PC-3 (cell line): ENCODE data around the gene PRR30. TPM values are rescaled to one million over a fixed set of nuclear protein-coding genes. Genes with fewer than 3 reads are reported as not detected.

Experiments used
- ATAC-seq: fragments of 200-7000 bp; cut with Tn5 transposase; 2 replicates; pipeline ENCODE4 v1.9.1; 2020; ENCODE audit warnings: mild to moderate bottlenecking, moderate library complexity
- BruUV-seq: library from RNA; stranded (reverse); fragments of 400-500 nt; replicated peaks from 2 replicates; lab custom pipeline; 2021; lab: Mats Ljungman, UMichigan
- CTCF ChIA-PET: fragments of 300-600 bp; sonication (Branson Sonifier 250); formaldehyde crosslinking; loops from one replicate; lab custom pipeline; 2022; ENCODE audit warnings: antibody characterized with exemption; lab: Charles Lee
- POLR2A ChIA-PET: fragments of 300-600 bp; sonication (Branson Sonifier 250); formaldehyde crosslinking; loops from one replicate; lab custom pipeline; 2022; ENCODE audit warnings: antibody characterized with exemption; ENCODE audit not compliant: unreplicated experiment; lab: Charles Lee
- DNase-seq: peaks from one replicate; pipeline ENCODE4 v3.0.0-alpha.2; 2015
- H2AFZ ChIP-seq: fragments of 300-600 bp; sonication (generic); 2 replicates; pipeline ENCODE4 v1.6.0; 2016; ENCODE audit warnings: antibody characterized with exemption, low read length
- H3F3A ChIP-seq: fragments of 300-600 bp; sonication (generic); one replicate; pipeline ENCODE4 v1.6.0; 2017; ENCODE audit warnings: antibody characterized with exemption, low read length, control low read depth, mild to moderate bottlenecking; ENCODE audit not compliant: unreplicated experiment
- H3K27ac ChIP-seq: fragments of 300-600 bp; sonication (generic); 2 replicates; pipeline ENCODE4 v1.5.1; 2016; ENCODE audit warnings: mild to moderate bottlenecking, low read length
- H3K27me3 ChIP-seq: fragments of 300-600 bp; sonication (generic); 2 replicates; pipeline ENCODE4 v1.6.1; 2016; ENCODE audit warnings: low read length, mixed read lengths
- H3K36me3 ChIP-seq: fragments of 300-600 bp; sonication (generic); 2 replicates; pipeline ENCODE4 v1.6.1; 2016; ENCODE audit warnings: low read depth, mixed run types, low read length, mixed read lengths
- H3K4me1 ChIP-seq: fragments of 300-600 bp; sonication (generic); 2 replicates; pipeline ENCODE4 v1.5.1; 2016; ENCODE audit warnings: low read length; ENCODE audit not compliant: insufficient read depth
- H3K4me2 ChIP-seq: fragments of 300-600 bp; sonication (generic); 2 replicates; pipeline ENCODE4 v1.6.0; 2016; ENCODE audit warnings: low read length
- H3K4me3 ChIP-seq: fragments of 300-600 bp; sonication (generic); 2 replicates; pipeline ENCODE4 v1.5.1; 2016; ENCODE audit warnings: mild to moderate bottlenecking, low read length, mixed read lengths
- H3K79me2 ChIP-seq: fragments of 300-600 bp; sonication (generic); 2 replicates; pipeline ENCODE4 v1.6.1; 2017; ENCODE audit warnings: low read length, mixed read lengths
- H3K9ac ChIP-seq: fragments of 300-600 bp; sonication (generic); 2 replicates; pipeline ENCODE4 v1.6.0; 2016; ENCODE audit warnings: mild to moderate bottlenecking, low read length
- H3K9me2 ChIP-seq: fragments of 300-600 bp; sonication (generic); replicated peaks from 2 replicates; pipeline ENCODE4 v1.6.1; 2016; ENCODE audit warnings: mixed run types, low read length, mixed read lengths
- H3K9me3 ChIP-seq: fragments of 300-600 bp; sonication (generic); 2 replicates; pipeline ENCODE4 v1.6.1; 2016; ENCODE audit warnings: low read length, mixed read lengths
- H4K20me1 ChIP-seq: fragments of 300-600 bp; sonication (generic); 2 replicates; pipeline ENCODE4 v1.6.1; 2016; ENCODE audit warnings: low read length, mixed read lengths
- EZH2 ChIP-seq: fragments of 300-600 bp; sonication (generic); IDR thresholded peaks from one replicate; pipeline ENCODE4 v1.6.1; 2017; ENCODE audit warnings: antibody characterized with exemption, mild to moderate bottlenecking, low read length; ENCODE audit not compliant: unreplicated experiment
- EZH2phosphoT487 ChIP-seq: fragments of 300-600 bp; sonication (generic); IDR thresholded peaks from 2 replicates; pipeline ENCODE4 v1.6.1; 2018; ENCODE audit warnings: mild to moderate bottlenecking, antibody characterized with exemption, low read length, borderline replicate concordance
- intact Hi-C: fragments of 100-400 bp; cut with micrococcal nuclease; formaldehyde crosslinking; loops from 2 replicates; pipeline ENCODE4 v1.9.0; 2023
- total RNA-seq: library from RNA; depleted of rRNA; stranded (reverse); fragments of >200 nt; gene quantifications from 2 replicates; pipeline ENCODE4 v1.2.3, GENCODE V29; 2014
- TF ChIP-seq, protein P1 (sequence below): fragments of 300-600 bp; sonication (generic); conservative IDR thresholded peaks from 2 replicates; pipeline ENCODE4 v1.5.1; 2017; ENCODE audit warnings: antibody characterized with exemption, low read depth, mild to moderate bottlenecking, low read length

Gene PRR30
- total RNA-seq, 1 experiment from 2014 or later = not detected

DNA sequence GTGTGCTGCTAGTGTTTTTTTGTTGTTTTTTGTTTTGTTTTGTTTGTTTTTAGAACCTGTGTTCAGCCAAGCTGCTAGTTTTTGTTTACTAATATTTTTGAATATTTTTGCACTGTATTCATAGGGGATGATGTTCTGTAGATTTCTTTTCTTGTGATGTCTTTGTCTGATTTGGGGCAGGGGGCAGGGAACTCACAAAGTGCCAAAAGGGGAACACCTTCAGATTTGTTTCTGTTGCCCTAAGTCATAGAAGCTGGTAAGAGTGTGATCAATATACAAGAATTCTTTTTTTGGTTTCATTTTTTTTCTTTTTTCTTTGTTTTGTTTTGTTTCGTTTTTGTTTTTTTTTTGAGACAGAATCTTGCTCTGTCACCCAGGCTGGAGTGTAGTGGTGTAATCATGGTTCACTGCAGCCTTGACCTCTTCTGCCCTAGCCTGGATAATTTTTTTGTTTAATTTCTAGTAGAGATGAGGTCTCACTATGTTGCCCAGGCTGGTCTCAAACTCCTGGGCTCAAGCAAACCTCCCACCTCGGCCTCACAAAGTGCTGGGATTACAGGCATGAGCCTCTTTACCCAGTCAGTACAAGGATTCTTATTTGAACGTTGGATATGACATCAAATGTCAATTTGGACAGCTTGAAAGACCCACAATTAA lies 40.3 kb upstream of the PRR30 start:
- Histone ChIP-seq H2AFZ (no peak overlapping the region), H3K9ac (no peak overlapping the region), H4K20me1 (no peaks in the 10 kb centered on the region), H3K36me3 (no peaks in the 10 kb centered on the region), H3K27me3 (peaks cover 41% of the 10 kb centered on the region), H3K27ac (no peak overlapping the region), H3K4me2 (no peak overlapping the region), H3K4me3 (no peak overlapping the region), H3K9me2 (no peaks in the 10 kb centered on the region), H3K4me1 (no peaks in the 10 kb centered on the region), H3K79me2 (no peaks in the 10 kb centered on the region), H3F3A (no peaks in the 10 kb centered on the region), H3K9me3 (no peaks in the 10 kb centered on the region)
- POLR2A ChIA-PET = interaction anchor here (0.7 kb wide), 1 partner anchor 114 kb away, joined by 5 read pairs; no protein-coding TSS in a partner anchor
- no peak for DNase-seq
- intact Hi-C loops = no loop called here
- BruUV-seq = no TSS peak
- no peak for ATAC-seq
- CTCF ChIA-PET = no interaction called here
- TF ChIP-seq EZH2phosphoT487 (no peak), EZH2 (no peak)
- TF ChIP-seq, protein P1, sequence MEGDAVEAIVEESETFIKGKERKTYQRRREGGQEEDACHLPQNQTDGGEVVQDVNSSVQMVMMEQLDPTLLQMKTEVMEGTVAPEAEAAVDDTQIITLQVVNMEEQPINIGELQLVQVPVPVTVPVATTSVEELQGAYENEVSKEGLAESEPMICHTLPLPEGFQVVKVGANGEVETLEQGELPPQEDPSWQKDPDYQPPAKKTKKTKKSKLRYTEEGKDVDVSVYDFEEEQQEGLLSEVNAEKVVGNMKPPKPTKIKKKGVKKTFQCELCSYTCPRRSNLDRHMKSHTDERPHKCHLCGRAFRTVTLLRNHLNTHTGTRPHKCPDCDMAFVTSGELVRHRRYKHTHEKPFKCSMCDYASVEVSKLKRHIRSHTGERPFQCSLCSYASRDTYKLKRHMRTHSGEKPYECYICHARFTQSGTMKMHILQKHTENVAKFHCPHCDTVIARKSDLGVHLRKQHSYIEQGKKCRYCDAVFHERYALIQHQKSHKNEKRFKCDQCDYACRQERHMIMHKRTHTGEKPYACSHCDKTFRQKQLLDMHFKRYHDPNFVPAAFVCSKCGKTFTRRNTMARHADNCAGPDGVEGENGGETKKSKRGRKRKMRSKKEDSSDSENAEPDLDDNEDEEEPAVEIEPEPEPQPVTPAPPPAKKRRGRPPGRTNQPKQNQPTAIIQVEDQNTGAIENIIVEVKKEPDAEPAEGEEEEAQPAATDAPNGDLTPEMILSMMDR = no peak

DNA sequence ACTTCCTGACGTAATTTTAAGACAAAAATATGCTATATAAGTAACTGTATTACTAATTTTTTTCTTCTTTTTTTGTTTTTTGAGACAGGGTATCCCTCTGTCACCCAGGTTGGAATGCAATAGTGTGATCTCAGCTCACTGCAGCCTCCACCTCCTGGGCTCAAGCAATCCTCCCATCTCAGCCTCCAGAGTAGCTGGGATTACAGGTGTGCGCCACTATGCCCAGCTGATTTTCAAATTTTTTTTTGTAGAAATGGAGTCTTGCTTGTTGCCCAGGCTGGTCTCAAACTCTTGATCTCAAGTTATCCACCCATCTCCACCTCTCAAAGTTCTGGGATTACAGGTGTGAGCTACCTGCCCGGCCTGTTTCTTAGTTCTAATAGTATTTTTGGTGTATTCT lies 39.3 kb upstream of the PRR30 start:
- no peaks in the 10 kb centered on the region for H3F3A ChIP-seq
- BruUV-seq = no TSS peak

More for the DNA sequence above, 39.3 kb upstream of the PRR30 start:
- Histone ChIP-seq H2AFZ (no peak overlapping the region), H3K4me3 (no peak overlapping the region), H3K79me2 (no peaks in the 10 kb centered on the region), H3K36me3 (no peaks in the 10 kb centered on the region), H3K27ac (no peak overlapping the region), H3K9me3 (no peaks in the 10 kb centered on the region), H3K9ac (no peak overlapping the region), H4K20me1 (no peaks in the 10 kb centered on the region), H3K27me3 (peaks cover 51% of the 10 kb centered on the region), H3K4me1 (no peaks in the 10 kb centered on the region), H3K9me2 (no peaks in the 10 kb centered on the region), H3K4me2 (no peak overlapping the region)
- ATAC-seq (no peak), DNase-seq (no peak)
- CTCF ChIA-PET = no interaction called here
- POLR2A ChIA-PET = no interaction called here
- TF ChIP-seq EZH2 = no peak
- no peak for TF ChIP-seq EZH2phosphoT487
- TF ChIP-seq, protein P1 = no peak
- intact Hi-C loops = no loop called here
